Measurements from ENCODE around the gene KLK14.

Gene KLK14, protein sequence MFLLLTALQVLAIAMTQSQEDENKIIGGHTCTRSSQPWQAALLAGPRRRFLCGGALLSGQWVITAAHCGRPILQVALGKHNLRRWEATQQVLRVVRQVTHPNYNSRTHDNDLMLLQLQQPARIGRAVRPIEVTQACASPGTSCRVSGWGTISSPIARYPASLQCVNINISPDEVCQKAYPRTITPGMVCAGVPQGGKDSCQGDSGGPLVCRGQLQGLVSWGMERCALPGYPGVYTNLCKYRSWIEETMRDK

GRCh38 chr19:51082611-51083010 lies at the start of gene KLK14:
KLK14 (minus strand) TSS chr19:51082887; CDS start chr19:51082614, 273 bp downstream.
- TF ChIP-seq, protein P1, sequence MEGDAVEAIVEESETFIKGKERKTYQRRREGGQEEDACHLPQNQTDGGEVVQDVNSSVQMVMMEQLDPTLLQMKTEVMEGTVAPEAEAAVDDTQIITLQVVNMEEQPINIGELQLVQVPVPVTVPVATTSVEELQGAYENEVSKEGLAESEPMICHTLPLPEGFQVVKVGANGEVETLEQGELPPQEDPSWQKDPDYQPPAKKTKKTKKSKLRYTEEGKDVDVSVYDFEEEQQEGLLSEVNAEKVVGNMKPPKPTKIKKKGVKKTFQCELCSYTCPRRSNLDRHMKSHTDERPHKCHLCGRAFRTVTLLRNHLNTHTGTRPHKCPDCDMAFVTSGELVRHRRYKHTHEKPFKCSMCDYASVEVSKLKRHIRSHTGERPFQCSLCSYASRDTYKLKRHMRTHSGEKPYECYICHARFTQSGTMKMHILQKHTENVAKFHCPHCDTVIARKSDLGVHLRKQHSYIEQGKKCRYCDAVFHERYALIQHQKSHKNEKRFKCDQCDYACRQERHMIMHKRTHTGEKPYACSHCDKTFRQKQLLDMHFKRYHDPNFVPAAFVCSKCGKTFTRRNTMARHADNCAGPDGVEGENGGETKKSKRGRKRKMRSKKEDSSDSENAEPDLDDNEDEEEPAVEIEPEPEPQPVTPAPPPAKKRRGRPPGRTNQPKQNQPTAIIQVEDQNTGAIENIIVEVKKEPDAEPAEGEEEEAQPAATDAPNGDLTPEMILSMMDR (IDR thresholded peaks at IDR 0.05; ENCODE audit: control extremely low read depth, extremely low read depth, low read depth, missing control alignments): no peak
- DNase-seq (ENCODE audit: extremely low spot score): no peak
- ChIA-PET POLR2A (no interaction called here), CTCF (no interaction called here)

DNA sequence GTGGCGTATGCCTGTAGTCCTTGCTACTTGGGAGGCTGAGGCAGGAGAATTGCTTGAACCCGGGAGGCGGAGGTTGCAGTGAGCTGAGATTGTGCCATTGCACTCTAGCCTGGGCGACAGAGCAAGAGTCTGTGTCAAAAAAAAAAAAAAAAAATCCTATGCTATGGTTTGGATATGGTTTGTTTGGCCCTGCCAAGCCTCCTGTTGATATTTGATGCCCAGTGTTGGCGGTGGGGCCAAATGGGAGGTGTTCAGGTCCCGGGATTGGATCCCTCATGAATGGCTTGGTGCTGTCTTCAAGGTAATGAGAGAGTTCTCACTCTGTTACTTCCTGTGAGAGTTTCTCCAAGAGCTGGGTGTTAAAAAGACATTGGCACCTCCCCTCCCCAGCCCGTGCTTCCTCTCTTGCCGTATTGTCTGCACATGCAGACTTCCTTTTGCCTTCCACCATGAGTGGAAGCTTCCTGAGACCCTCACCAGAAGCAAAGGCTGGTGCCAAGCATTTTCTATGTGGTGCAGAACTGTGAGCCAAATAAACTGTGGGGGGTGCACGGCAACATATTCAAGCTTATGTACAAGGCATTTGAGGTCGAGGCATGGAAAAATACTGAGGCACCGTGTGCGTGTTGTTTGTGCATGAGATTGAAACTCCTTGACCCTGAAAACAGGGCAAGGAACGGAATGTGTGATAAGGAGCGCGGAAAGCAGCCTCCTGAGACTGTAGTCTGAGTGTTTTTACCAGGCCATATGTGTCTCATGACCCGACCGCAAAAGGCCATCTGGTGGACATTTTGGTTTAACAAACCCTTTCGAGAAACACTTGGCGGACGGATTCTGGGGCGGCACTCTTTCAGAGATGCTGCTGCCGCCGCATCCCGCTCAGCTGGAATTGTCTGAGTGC lies 49.3 kb upstream of the KLK14 start:
- ChIA-PET POLR2A (no interaction called here), CTCF (interaction anchor here (1.1 to 1.3 kb wide), 2 partner anchors 25 to 27 kb away, joined by 3 to 4 read pairs; no protein-coding TSS in a partner anchor)
- DNase-seq (ENCODE audit: extremely low spot score): peak; percentile 52
- TF ChIP-seq, protein P1 (IDR thresholded peaks at IDR 0.05; ENCODE audit: control extremely low read depth, extremely low read depth, low read depth, missing control alignments): peak; percentile 21

GRCh38 chr19:51129716-51130115 lies 47.0 kb upstream of the KLK14 start:
- no peak for DNase-seq (ENCODE audit: extremely low spot score)
- TF ChIP-seq, protein P1 (IDR thresholded peaks at IDR 0.05; ENCODE audit: control extremely low read depth, extremely low read depth, low read depth, missing control alignments): no peak
- CTCF ChIA-PET: no interaction called here
- POLR2A ChIA-PET: no interaction called here

GRCh38 chr19:51128227-51128626 lies 45.5 kb upstream of the KLK14 start:
- TF ChIP-seq, protein P1 (IDR thresholded peaks at IDR 0.05; ENCODE audit: control extremely low read depth, extremely low read depth, low read depth, missing control alignments): no peak
- DNase-seq (ENCODE audit: extremely low spot score): no peak
- POLR2A ChIA-PET: no interaction called here
- CTCF ChIA-PET: no interaction called here

GRCh38 chr19:51127755-51128154 lies 45.1 kb upstream of the KLK14 start:
- no peak for DNase-seq (ENCODE audit: extremely low spot score)
- TF ChIP-seq, protein P1 (IDR thresholded peaks at IDR 0.05; ENCODE audit: control extremely low read depth, extremely low read depth, low read depth, missing control alignments): no peak
- POLR2A ChIA-PET: no interaction called here
- CTCF ChIA-PET: no interaction called here

GRCh38 chr19:51127032-51127431 lies 44.3 kb upstream of the KLK14 start:
- ChIA-PET POLR2A (no interaction called here), CTCF (no interaction called here)
- TF ChIP-seq, protein P1 (IDR thresholded peaks at IDR 0.05; ENCODE audit: control extremely low read depth, extremely low read depth, low read depth, missing control alignments): no peak
- DNase-seq (ENCODE audit: extremely low spot score): no peak

All from GM10248 (cell line).